NOMO-1 treated with DMSO at 0.1 percent for 48 hours (cell line): ENCODE data around the gene ADAMTS2.

Experiments
- DNase-seq: peaks from one replicate; lab custom pipeline; 2025; ENCODE audit not compliant: unreplicated experiment; lab: John Stamatoyannopoulos, UW

The ADAMTS2 gene

DNA sequence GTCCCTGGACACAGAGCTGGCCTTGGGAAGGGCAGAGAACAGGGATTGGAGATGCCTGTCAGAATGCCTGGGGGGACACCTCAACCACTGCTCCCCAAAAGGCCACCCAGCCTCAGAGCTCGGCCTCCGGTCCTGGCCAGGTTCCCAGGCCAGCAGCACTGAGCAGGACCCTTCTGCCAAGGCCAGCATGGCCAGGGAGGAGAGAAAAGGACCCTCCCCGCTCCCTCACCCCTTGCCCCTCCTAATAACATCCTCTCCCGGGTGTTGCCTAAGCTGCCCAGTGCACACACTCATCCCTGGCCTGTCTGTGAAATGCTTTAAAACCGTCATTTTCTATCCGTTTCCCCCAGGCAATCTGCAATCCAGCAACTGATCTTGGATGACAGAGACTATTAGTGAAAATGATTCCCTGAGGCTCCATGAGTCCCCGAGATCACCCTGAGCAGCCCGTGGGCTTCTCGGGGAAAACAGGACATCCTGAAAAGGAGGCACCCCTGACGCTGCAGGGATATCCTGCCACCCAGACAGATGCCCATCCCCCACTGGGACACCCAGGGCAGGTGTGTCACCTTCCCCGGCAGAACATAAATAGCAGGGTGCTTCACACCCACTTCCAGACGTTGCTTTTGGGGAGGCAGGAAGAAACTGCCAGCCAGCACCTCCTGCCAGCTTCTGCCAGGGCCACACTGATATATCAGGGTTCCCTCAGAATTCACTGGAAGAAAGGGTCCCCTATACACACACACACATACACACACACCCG is 75.3 kb downstream of the ADAMTS2 start:
- DNase-seq = no peak

- DNase-seq = no peak
Measured at GRCh38 chr5:179268966-179269693, 76.1 kb downstream of the ADAMTS2 start.

GRCh38 chr5:179268399-179268952 is 76.8 kb downstream of the ADAMTS2 start:
- DNase-seq = no peak

DNA sequence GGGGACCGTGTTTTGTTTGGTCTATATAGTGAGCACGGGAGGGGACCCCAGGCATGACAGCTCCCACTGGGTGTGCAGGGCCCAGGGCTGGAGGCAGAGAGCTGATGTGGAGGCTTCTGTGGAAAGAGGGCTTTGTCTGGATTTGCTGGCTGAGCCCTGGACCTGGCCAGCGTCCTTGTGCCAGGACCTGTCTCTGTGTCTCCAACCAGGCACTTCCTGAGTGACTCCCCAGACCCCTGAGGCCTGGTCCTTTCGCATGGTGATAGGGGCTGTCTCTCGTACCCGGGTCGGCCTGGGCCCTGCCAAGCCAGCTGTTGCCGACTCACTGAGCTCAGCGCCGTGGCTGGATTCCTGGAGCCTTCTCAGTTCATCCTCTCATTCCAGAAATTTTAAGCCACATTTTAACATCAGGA is 77.6 kb downstream of the ADAMTS2 start:
- no peak for DNase-seq

- no peak for DNase-seq
Measured at GRCh38 chr5:179267071-179267670, 78.1 kb downstream of the ADAMTS2 start.

- DNase-seq = no peak
Measured at GRCh38 chr5:179266291-179267070, 78.8 kb downstream of the ADAMTS2 start.

GRCh38 chr5:179265514-179266290 is 79.6 kb downstream of the ADAMTS2 start:
- no peak for DNase-seq

DNA sequence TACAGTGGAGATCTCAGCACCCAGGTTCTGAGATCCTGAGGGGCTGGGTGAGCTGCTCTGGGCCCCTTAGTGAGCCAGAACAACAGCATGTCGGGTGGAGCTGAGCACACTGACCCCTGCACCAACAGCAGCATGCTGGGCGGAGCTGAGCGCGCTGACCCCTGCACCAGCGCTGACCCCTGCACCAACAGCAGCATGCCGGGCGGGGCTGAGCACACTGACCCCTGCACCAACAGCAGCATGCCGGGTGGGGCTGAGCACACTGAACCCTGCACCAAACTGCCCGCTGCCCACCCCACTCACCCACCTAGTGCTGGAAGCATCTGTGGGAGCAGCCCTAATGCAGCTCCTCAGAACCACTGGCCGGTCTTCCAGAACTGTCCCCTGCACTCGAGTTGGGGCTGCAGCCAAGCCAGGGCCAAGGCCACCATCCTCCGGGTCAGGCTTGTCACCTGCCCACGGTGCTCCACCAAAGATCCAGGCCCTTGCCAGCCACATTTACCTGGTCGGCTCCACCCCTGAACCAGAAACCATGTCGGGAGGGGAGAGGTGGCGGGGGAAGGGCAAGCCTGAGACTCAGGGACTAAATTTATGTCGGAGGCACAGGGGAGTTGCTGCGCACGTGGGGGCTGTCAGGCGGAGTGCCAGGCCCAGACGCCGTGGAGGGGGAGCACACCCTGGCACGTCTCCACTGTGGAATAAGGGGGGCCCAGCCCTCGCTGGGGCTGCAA is 80.3 kb downstream of the ADAMTS2 start:
- no peak for DNase-seq

DNA sequence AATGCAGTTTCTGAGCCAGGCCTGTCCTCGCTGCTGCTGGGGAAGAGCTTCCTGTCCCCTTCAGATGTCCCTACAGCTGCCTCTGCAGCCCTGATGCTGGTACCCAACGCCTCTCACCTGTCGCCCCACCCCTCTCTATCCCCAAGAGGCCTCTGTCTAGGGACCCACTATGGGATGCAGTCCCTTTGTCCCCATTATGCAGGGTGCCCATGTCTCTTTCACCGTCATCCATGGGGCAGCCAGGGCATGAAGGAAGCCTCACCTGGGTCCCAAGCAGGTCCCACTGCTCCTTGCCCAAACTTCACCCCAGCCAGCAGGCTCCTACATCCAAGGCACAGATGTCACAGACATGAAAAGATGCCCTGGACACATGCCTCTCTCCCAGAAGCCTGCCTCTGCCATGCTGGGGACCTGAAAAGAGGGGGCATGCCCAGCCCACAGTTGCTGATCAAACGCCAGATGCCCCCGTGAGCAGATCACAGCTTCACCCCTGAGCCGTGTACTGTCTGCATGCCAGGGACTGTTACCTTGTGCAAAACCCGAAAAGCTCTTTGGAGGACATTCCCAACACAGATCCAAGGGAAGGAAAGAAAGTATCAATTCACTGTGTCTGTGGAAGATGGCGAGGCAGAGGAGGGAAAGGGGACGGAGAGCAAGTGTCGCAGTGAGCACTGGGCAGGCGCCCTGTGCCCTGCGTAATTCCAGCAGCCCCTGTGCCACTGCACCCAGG is 81.0 kb downstream of the ADAMTS2 start:
- DNase-seq = no peak

DNA sequence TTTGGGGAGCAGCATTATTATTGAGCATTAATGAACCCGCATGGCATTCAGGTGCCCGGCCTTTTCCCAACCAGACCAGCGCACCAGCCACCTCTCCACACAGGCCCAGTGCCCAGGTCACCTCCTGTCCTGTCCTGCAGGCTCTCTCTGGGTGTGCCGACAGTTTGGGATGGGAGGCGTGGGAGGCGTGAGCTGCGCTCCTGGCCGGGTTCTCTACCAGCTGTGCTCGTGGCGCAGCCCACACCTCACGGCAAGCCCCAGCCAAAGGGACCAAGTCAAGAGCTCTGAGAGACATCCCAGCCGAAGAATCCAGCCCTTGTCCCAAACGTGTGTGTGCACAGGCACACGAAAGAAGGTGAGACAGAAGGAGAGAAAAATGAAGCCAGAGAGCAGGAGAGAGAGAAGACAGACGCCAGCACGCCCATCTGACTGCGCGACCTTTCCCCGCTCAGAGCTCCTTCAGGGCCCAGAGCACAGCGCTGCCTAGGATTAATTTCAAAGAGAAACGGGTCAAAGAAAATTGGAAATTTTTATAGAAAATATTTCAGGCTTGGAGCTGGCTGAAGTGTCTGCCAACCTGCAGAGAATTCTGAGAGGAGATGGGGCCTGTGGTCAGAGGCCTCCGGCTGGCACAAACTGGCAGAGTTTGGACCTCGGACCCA is 81.7 kb downstream of the ADAMTS2 start:
- no peak for DNase-seq

- no peak for DNase-seq
Measured at GRCh38 chr5:179262126-179262920, 82.9 kb downstream of the ADAMTS2 start.

- DNase-seq = no peak
Measured at GRCh38 chr5:179261301-179262125, 83.7 kb downstream of the ADAMTS2 start.

DNA sequence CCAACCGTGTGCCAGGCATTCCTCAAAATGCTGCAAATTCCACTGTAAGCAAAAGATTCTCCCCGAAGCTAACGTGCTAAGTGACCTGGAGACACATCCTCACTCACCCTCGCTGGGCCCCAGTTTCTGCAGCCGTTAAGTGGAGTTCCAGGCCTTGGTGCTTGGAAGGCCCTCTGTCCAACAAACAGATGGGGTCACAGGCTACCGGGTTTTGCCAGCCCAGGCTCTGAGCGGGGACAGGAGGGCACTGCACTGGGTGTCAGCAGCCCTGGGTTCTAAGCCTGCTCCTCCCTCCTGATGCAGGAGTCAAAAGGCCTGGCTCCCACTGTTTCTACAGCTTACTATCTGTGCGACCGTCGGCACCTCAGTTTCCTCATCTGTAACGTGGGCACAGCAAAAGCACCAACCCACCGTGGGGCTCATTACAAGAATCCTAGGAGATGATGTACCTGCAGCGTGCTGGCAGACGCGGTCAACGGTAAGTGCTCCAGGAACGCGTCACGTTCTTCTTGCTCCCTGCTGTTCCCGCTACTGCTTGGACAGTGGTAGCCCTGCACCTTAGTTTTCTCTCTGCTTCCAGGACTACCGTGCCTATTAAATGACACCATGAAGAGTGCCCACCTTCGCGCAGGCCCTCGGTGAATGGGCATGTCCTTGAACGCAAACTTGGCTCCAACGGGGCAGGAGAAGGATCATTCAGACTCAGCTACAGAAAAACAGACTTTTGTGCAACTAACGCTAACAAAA is 84.8 kb downstream of the ADAMTS2 start:
- DNase-seq = no peak

GRCh38 chr5:179259731-179260323 is 85.4 kb downstream of the ADAMTS2 start:
- no peak for DNase-seq

DNA sequence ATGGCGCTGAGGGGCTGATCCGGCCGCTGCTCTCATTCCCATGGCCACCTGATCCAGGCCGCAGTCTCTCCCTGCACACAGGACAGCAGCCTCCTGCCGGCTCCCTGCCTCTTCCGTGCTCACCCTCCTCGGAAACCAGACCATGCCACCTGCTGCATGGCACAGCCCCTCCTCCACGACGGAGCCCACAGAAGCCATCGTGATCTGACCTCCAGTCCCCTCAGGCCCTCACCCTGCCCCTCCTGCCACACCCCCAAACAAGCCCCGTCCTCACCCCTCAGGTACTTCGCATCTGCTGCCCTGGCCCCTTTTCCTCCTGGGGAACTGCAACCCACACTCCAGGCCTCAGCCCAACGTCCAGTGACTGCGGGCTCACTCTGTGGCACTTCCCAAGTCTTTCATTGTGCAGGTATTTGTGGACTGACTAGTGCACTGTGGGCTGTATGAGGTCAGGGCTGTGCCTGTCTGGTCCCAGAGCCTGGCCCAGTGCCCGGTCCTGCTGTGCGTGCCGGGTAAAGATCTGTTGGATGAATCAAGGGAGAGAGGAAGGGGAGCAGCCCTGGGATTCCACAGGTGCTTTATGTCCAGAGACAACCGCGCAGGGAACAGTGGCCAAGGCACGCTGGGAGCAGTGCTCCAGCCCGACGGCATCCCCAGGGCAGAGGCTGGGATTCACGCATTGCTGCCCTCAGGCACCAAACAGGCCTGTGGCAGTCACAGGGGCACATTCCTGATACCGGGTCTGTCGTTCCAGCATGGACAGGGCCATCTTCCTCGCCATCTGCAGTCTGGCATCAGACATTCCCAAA is 86.1 kb downstream of the ADAMTS2 start:
- DNase-seq = no peak
